NOMO-1 (cell line): Measurements from ENCODE around the gene HUS1.
A peak's percentile ranks its signal among the peaks of the same experiment; 100 is the strongest.
"Not testable (repeated sequence)": the region's sequence is repeated elsewhere in the genome, so short reads cannot be mapped to it uniquely, and the experiment has no call there.

Experiments used
- DNase-seq, 2 experiments: peaks; one replicate each; lab custom pipeline; 2025; ENCODE audit not compliant: unreplicated experiment in 2 of 2; lab: John Stamatoyannopoulos, UW

HUS1 gene

DNA sequence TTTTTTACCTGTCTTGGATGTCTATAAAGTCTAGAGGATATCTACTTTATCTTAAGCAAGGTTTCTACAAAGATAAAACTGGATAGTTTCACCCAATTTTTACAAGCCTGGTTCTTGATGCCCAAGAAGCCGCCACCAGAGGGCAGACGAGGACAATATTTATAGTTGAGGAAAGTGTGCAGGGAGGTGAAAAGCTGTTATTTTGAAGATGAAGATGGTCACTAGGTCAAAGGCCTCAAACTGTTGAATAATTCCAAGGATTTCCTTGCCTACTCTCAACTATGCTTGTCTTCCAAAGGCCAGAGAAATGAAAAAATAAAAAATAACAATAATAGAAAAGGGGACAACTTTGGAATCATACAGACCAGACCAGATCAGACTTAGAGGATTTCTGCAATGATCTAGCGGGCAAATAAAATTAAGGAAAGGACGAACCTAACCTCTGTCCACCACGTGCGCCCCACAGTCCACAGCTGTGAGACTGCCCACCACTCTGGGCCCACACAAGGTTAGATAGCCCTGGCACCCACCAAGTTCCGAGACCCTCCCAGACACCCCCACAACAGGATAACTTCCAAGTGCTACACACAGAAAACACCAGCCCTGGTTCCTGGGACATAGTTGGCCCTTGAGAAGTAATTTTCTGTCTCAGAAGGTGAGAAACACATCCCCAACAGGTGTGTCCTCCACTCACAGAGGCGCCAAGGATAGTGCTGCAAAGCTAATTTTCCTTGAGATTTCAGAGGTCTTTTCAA, 34.0 kb downstream of the HUS1 start:
- peak; percentile 30 to 53 for DNase-seq

DNA sequence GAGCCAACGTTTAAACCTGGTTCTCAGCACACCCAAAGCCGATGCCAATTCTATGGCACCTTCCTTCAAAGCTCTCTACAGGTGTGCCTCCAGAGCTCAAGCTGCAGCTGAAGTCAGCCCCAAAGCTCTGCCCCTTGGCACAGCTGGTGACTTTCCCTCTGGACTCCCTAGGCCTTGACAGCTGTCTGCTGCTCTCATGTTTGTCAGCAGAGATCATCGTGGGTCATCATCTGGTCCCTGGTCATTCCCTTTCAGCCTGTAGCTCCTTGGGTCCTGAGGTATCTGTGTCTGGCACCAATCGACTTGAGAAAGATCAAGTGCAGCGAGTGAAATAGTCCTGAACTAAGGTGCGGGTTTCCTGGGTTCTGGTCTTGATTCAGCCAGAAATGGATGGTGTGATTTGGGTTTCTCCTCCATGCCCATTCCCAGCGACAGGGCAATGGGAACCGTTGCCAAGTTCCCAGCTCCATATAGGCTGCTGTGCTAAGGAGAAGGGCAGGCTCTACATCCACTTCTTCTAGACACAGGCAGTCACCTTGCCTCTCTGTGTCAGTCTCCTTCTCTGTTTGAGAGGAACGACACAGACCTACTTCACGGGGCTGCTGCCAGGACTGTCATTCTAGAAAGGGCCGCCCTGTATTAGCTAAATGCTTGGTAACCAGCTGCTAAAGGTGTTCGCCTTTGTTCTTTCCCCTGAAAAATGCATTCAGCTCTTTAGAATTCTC, 34.7 kb downstream of the HUS1 start:
- DNase-seq, result no peak

DNA sequence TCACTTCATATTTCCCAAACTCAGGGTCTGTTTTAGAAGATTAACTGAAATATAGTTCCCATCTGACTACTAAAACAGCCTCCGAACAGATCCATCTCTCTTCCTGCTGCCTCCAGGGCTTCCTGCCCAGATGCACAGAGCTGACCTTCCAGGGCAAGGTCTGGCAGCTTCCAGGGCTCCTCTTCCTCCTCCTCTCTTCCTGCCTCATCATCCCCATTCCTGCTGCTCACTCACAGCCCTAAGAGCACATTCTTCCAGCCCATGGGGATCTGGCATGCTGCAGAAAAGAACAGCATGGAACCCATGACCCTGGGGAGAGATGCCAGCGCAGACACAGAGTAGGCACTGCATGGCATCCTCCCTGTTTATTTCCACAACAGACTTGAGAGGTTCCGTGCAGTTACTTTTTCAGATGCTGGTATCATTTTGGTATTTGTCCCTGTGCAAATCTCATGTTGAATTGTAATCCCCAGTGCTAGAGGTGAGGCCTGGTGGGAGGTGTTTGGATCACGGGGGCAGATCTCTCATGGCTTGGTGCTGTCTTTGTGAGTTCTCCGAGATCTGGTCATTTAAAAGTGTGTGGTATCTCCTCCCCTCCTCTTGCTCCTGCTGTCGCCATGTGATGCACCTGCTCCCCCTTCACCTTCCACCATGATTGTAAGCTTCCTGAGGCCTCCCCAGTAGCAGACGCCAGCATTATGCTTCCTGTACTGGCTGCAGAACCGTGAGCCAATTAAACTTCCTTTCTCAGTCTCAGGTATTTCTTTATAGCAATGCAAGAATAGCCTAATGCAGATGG, 35.5 kb downstream of the HUS1 start:
- DNase-seq, result no peak

DNA sequence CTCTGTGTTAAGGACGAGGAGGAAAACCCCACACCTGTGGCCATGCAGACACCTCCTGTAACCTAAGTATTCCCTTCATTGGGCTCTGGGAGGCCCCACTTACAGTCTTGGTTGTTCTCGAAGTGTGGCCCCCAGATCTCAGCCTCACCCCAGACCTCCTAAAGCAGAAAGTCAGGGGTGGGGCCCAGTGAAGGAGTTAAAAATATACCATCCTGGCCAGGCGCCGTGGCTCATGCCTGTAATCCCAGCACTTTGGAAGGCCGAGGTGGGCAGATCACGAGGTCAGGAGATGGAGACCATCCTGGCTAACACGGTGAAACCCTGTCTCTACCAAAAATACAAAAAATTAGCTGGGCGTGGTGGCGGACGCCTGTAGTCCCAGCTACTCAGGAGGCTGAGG, 36.8 kb downstream of the HUS1 start:
- DNase-seq, result not testable (repeated sequence)

DNA sequence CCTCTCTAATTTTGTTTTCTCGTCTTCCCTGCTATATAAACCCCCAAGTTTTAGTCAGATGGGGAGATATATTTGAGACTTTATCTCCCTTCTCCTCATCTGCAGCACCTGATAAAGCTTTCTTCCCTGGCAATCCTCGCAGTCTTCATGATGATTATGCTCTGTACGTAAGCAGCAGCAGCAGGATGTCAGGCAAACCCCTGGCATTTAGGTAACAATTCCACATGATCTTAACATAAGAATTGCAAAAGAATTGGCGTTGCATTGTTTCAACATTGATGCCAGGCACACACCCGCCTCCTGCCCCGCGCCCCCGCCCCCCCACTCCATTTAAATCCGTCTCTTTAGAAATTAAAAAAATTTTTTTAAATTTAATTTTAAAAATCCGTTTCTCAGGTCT, 37.3 kb downstream of the HUS1 start:
- no peak for DNase-seq

DNA sequence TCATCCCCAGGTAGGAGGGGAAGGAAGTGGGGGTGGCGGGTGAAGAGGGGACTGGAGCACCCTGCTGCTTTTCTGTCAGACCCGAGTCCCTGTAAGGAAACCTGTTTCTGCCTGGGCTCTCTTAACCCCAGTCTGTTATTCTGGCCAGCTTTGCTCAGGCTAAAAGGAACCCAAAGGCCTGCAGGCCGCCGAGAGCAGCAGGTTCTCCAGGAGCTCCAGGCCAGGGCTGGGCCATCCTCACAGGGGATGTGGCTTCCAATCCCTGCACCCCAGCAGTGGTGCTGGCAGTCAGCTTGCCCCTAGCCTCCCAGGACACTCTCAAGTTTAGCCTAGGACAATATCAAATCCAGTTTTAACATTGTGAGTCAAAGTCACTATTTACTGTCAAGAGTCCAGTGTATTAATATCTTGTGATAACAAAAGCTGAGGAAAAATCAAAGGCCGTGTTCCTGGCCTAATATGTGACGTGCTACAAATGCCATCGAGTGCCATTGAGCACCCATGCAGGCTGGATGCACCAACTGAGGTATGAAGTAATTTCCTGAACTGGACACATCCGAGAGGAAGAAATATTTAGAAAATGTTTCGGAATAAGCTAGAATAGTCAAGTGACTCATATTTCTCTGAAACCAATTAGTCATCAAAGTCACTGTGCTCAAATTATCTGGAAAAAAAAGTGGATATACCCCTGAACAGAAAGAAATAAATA, 38.1 kb downstream of the HUS1 start:
- DNase-seq, result peak; percentile 33 to 72

DNA sequence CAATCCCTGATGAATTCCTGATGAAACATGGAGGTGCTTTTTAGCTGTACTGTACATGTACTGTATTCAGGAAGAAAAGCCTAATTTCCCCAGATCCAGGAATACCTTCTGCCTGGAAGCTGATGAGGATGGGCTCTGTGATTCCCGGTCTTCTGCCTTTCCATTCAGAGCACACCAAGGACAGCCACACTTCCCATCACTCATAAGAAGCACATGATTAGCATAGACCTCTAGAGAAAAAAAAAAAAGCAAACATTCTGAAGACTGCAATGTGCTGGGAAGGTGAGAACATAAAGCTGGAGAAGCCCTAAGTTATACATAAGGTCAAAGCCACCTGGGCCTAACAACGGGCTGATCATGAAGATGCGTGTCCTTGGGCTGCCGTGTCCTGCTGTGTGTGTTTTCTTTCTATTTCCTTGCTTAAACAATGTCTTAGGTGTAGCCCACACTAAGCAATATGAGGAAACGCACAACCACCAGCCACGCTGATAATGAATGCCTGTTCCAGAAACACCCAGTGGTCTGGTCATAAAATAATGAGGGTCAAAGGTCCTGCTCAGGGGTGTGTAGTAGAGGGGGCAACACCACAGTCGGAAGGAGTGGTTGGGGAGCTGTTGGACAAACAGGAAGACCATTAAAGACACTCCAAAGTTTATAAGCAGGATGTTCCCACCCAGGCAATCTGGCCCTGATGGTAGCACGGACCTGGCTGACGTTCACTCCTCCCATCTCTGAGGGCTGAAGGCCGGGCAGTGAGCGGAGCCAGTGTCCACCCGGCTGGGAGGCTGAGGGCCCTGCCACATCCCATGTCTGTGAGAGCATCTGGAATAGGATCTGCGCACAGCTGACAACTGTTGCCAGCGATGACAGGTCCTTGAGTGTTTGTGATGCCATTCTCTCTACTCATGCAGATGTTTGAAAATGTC, 39.1 kb downstream of the HUS1 start:
- DNase-seq, result no peak

DNA sequence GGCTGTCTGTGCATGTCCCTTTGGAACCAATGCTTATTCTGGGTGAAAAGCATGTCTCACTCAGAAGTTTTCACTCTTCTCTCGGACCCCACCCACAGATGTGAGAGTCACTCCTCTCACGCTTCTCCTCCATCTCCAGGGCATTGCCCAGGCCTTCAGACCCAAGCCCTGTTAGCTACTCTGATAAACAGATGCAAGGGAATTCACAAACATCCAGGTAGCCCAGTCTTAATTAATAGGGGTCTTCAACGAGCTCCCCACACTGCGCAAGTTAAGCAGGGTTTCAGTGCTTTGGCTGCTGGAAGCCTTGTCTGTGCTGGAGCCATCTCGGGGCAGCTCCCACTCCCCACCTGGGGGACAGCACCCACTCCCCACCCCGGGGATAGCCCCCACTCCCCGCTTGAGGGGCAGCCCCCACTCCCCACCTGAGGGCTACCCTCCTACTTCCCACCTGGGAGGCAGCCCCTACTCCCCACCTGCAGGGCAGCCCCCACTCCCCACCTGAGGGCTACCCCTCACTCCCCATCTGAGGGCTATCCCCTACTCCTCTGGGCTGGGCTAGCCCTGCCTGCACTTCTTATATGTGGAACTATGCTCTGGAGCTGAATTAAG, 39.9 kb downstream of the HUS1 start:
- no peak for DNase-seq

DNA sequence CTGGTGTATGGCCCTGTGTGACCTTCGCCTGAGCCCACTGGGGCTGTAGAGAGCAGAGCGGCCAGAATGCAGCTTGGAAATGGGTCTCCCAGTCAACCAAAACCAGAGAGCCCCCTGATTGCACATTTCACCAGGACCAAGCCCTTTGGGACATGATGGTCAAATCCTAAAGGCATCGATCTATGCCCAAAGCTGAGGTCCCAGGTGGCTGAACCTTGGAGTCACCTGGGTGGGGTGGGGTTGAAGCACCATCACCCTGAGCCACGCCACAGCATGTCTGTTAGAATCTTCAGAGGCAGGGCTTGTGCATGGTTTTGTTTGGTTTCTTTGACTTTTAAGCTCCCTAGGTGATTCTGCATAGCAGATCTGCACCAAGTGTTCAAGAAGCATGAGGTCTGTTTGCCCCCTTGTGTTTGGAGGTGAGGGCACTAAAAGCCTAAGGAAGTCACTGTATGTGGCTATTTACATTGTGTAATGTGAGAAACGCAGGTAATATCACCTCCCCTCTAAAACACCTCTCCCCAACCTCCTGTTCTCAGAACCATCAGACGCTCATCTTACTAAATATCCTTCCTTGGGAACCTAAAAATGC, 40.7 kb downstream of the HUS1 start:
- no peak for DNase-seq

DNA sequence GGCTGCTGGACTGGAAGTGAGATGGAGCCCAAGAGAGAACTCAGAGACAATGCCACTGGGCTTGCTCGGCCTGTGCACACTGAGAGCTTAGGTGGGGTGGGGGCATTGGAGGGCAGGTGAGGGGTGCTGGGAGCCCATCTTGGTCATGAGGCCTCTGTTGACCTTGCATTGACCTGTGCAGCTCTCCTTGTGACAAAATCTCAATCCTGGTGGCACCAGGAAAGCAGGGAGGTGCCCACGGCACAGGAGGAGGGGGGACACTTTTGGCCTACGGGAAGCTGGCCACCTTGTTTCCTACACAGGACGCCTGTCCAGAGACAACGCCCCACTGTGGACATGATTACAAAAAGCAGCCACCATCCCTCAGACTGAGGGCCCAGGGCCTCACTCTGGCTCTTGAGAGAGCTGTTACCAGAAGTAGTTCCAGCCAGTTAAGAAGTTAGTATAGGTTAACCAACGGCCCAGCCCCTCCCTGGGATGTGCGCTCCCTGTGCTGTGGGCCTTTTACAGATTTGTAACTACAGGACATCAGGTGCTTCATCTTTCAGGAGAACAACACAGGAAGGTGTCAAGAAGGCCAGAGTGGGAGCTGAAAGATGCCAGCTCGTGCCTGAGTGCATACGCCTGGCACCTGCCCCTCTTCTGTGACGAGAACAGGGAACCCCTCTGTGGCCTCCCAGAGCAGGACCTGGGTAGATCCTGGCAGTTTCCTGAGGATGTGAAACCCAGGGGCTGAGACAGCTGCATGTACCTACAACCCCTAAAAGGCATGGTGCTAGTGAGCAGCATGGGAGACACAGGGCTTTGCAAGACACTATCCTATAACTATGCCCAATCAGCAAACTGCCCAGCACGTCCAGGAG, 41.5 kb downstream of the HUS1 start:
- DNase-seq, result peak in 1 of 2 experiments; percentile 11

DNA sequence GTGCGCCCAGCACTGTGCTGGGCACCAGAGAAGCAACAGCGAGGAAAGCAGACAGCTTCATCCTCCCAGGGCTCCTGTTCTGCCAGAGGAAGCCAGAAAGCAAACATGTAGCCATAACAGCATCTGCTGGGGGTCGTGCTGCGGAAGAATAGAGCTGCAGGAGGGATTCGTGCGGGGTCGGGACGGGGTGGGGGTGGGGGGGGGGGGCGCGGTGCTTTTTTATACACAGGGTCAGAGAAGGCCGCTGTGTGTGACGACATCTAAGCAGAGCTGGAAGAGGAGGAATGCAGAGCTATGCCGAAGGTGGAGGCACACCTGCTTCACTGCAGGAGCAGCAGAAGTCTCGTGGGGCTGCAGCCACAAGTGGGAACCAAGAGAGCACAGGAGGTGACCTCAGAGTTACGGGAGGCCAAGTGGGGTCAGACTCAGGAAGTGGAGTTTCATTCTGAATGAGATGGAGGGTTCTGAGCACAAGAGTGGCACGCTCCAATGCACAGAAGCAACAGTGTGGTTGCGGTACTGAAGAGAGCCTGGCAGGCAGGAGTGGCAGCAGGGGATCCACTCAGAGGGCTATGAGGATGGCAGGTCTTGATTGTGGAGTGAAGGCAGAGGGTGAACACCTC, 42.2 kb downstream of the HUS1 start:
- DNase-seq, result no peak

DNA sequence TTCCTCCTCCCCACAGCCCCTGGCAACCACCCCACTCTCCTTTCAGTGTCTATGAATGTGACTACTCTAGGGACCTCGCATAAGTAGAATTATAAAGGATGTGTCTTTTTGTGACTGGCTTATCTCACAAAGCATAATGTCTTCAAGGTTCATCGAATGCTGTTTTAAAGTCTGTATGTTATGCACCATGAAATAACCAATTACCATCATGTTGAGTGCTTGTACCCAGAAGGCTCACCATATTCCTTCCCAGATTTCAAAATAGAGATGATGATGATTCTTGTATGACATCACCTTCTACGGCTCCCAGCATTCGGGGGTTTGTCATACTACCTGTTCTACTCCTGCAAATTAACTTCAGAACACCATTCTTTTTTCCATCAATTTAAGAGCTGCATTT, 43.1 kb downstream of the HUS1 start:
- DNase-seq, result no peak

DNA sequence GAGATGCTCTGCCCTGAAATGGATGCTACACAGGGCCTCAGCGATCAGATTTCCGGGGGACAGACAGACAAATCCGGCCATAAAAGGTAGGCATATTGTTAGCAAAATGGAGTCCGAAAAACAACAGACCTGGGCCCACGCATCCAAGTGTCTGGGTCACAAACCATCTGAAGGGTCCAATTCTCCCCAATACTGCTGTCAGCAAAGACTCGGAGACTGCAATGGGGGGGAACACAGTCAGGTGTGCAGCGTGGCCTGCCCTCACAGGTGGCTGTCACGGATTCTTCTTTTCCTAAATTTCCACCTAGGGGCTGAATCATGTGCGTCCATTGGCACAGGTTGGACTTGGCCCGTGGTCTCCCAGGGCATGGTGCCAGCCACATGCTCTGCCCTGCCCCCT, 44.1 kb downstream of the HUS1 start:
- DNase-seq, result no peak

DNA sequence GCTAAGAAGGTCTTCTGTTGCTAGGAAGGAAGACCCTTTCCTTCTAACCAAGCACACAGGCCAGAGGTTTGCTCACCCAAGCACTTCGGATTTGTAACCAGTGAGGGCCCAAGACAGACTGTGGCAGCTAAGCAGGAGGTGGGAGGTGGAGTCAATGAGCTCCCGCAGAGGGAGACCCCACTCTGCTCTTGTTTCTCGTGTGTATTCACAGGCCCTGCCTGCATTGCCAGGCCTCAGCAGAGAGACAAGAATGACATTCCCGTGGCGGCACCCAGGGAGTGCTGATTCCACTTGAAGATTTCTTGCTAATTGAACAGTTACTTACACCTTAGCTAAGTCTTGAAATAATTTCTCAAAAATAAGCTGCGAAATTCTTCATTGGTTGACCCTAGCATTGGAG, 44.6 kb downstream of the HUS1 start:
- DNase-seq, result no peak

DNA sequence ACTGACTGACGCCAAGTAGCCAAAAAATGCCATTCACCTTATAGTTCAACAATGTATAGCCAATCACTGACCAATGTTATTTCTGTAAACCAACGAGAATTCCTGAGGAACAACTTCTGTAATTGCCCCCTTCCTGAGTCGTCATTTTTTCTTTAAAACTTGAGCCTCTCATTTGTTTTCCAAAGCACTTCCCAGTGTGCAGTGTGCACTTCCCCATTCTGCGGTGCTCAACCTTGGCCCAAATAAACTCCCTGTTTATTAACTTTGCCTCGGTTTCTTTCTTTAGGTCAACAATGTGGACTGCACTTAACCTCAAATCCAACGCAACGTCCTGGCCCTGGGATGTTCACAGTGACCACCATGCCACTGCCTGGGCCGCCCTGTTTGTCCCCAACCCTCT, 46.2 kb downstream of the HUS1 start:
- no peak for DNase-seq

DNA sequence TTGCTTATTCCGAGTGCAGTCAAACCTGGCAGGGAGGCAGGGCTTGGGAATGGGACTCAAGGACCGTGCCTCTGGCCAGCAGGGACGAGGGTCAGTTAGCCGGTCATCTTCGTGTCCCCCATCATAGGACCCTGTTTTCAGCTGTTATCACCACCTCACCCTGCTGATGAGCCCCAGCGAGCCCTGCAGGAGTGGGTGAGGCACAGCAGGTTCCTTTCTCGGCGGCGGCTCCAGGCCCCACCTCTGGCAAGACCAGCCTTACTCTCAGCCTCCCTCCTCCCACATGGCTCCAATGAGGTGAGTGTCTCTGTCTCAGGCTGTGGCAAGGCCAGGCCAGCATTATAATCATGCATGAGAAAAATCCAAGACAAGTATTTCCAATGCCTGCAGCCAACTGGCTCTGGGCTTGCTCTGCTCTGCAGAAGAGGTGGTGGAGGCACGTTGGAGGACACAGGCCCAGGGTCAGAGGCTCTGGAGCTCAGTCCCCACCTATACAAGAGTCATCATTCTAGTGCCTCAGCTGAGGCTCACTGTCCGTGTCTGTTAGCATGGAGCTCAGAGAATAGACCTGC, 46.9 kb downstream of the HUS1 start:
- DNase-seq, result no peak

DNA sequence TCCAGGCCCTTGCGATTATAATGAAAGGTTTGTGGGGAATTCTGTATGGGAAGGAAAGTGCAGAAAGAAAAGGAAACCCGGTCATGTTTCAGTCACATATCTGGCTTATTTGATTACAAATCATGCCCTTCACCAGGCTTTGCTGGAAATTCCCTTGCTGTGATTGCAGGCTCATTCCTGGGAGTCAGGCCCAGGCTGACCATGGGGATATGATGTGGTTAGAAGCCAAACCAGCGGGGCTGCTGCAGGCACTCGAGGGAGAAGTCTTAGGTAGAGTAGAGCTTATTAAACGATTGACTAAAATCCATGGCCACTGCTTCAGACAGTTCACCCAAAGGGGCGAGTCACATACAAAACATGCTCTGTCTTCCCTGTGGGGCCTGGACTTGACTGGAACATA, 47.4 kb downstream of the HUS1 start:
- no peak for DNase-seq
